GM18858 (cell line): Measurements from ENCODE around the gene KCNE2.

Source experiments
- ATAC-seq: cut with Tn5 transposase; IDR thresholded peaks from one replicate; pipeline ENCODE4 v1.9.1; 2021; ENCODE audit not compliant: unreplicated experiment

KCNE2 gene, protein sequence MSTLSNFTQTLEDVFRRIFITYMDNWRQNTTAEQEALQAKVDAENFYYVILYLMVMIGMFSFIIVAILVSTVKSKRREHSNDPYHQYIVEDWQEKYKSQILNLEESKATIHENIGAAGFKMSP

DNA sequence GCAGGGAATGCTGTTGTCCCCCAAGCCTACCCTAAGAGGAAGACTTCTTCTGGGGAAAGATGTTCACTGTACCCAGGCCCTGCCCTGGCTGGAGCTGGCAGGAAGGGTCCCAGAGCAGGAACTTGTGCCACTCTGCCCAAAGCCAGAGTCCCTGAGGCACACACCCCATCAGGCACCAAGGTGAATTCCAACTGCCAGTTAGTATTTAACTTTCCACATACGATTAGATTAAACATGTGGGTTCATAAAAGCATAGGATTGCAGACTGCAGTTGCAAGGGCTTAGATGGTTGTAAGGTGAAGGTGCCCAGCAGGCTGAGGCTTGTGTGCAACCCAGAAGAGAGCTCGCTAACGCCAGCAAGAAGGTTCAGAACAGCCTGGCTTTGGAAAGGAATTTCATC, at the start of gene KCNE2:
KCNE2 (plus strand) TSS at position 274 of the 400 bp plus-strand sequence. CDS start 6,473 bp downstream, outside the sequence.
- no peak for ATAC-seq

DNA sequence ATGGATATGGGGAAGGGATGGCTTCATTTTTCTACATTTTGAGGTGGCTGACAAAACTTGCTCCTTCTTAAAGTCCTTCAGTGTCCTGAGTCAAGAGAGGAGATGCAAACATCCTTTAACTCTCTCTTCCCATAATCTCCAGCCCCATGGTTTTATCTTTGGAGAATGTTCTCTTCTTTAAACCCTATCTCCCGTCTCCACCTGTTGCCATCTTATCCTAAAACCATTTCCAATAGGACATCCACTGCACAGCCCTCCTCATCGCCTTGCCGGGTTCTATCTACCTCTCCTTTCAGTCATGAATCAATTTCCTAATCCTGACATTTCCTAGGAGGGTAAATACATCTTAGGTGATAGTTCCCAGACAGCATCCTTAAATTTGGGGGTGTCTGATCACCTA, 44.2 kb upstream of the KCNE2 start:
- no peak for ATAC-seq

DNA sequence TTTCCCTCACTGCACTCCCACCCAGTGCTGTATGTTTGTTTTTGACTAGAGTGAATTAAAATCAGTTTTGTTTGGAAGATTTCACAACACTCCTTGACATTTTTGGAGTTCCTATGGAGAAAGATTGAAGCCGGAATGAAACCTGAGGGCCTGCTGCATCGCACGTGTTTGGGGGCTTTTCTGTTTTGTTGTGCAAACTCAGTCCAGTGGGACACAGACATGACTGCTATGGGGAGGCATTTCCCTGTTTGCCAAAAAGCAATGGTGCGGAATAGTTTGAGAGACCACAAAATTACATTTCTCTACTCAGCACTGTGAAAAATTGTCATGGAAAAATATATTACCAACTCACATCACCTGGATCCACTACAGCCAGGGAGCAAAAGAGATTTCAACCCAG, 43.8 kb upstream of the KCNE2 start:
- ATAC-seq: no peak

DNA sequence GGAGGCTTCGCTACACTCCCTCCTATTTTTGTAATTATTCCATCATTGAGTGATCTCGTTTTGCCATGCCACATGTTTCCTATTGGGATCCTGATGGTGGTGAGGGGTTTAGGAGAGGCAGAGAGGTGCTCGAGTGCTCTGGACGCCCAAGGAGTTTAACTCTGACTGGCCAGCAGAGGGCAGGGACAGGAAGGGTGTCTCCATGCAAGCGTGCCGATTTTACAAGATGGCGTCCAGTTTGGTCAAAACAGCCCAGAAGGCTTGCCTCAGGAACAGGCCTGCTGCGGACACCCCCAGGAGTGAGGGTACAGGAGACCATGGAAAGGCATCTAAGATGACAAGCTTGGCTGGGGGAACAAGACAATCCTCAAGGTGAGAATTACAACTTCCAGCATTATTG, 33.8 kb upstream of the KCNE2 start:
- no peak for ATAC-seq

DNA sequence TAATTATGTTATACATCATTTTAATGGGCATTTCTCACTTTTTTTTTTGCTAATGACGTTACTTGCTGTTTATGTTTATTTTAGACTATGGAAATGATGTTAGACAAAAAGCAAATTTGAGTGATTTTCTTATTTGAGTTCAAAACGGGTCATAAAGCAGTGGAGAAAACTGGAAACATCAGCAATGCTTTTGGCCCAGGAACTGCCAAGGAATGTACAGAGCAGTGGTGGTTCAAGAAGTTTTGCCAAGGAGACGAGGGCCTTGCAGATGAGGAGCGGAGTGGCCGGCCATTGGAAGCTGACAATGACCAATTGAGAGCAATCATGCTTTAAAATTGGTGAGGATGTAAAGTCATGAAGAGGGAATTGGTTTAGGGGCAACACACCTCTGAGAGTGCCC, 32.1 kb upstream of the KCNE2 start:
- no peak for ATAC-seq

DNA sequence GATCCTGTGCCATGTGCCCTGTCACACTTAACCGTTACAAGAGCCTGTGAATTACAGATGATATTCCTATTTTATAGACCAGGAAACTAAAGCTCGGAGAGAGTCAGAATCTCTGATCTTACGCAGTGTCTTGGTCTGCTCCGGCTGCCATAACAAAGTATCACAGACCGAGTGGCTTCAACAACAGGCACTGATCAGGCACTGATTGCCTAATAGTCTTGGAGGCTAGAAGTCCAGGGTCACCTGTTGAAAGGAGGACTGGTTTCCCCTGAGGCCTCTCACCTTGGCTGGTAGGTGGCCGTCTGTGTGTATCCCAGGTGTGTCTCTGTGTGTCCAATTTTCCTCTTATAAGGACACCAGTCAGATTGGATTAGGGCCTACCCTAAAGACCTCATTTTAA, 31.5 kb upstream of the KCNE2 start:
- no peak for ATAC-seq

DNA sequence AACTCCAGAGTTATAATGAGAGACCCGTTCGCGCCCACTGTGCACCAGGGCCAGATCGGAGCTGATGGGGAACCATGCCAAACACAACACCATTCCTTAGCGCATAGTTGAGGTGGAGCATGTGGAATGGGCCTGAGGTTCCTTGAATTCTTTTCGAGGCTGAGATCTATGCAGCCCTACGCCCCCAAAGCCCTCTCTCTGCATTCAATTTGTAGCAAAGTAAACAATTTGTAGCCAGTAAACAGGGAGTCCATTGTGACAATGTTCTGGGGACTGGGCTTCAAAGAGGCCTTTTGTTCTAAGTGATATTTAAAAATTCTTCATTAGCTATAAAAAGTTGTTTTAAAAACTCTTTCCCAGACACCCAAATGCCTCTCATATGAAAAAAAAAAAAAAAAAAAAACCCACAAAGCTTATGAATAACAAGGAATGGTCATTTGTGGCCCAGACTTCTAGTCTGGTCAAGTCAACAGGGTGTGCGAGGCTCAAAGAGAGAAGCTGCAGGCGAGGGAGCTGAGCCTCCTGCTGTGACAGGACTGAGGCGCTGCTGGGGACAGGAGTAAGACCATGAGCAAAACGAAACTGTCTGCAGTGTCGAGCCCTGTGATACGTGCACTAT, 30.6 kb upstream of the KCNE2 start:
- ATAC-seq: no peak

DNA sequence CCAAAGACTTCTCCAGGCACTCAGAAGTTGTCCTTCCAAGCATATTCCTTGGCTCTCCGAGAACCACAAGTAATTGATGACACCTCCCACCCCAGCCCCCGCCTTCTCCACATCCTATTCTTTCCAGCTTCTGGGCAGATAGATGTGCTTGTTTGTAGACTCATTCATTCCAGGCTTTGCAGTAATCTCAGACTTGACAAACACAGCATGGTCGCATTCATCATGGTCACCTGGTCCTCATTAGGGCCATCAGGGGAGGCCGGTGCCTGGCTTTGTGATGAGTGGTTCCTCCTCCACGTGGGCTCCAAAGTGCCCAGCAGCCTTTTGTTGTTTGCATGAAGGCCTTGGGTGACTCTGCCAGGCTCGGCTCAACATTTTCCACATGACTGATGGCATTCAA, 28.5 kb upstream of the KCNE2 start:
- ATAC-seq: no peak

DNA sequence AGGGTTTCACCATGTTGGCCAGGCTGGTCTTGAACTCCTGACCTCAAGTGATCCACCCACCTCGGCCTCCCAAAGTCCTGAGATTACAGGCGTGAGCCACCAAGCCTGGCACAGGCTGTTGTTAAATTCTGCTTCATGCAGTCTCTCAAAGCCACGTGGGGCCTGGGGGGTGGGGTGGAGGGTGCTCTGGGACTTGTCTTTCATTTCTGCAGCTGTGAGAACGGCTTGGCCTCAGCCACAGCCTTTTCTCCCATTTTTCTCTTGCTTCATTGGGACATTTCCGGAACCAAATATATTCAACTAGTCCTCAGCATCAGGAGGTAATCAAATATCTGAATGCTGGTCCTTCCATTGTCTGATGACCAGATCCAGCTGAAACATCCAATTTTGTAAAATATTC, 27.6 kb upstream of the KCNE2 start:
- no peak for ATAC-seq

DNA sequence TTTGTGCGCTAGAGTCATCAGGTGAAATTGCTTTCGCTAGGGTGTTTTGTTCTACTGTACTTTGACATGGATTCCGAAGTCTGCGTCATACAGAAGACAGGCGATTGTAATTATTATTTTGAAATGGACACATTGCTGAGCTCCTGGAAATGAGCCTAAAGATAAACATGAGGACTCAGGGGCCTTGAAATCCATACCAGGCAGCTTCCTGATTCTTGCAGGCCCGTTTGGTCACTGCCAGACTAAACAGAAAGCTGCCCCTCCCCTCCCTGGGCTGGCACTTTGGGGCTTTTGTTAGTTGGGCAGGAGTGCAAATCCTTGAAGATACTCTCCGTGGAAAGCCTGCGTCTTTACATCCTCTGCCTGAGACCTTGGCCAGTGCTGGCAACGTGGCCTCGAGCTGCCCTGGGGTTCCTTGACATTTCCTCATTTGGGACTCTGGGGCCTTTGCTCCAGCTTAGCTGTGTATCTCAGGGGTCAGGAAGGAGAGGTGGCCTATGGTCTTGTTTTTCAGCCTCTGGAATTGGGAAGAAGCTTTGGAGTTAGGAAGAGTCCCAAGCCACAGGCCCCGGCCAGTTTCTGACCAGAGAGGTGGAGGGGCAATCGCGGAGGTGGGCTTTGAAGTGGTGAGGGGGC, 26.9 kb upstream of the KCNE2 start:
- no peak for ATAC-seq

DNA sequence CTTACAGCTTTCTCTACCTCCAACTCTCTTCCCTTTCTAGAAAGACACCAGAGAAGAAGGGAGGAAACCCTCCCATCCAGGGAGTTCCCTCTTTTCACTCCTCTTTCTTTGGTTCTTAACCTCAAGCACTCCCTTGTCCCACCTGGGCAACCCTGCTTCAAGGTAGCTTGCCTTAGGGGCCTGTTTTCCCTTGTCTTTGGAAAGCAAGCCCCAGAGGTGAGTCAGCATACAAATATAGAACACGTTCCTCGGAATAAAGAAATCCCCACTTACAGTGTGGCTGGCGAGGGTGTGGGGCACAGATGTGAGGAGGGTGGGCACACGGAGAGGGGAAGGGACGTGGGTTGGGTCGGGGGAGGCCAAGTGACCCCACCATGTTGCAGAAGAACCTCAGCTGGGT, 26.1 kb upstream of the KCNE2 start:
- no peak for ATAC-seq

DNA sequence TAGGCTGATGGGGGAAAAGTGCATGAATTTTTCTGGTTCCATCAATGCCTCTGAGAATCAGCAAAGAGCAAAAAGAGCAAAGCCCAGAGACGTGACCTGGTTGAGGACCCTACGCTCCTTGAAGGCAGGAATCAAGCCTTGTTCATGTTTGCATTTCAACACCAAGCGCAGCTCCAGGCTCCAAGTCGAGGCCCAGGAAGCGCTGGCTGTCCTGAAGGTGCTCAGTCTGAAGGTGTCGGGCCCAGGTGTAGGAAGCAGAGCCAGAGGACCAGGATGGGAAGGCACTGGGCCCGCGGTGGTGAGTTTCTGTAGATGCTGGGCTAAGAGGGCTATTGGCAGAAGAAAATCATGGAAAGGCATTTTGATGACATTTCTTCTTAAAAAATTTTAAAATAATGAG, 25.6 kb upstream of the KCNE2 start:
- ATAC-seq: no peak

DNA sequence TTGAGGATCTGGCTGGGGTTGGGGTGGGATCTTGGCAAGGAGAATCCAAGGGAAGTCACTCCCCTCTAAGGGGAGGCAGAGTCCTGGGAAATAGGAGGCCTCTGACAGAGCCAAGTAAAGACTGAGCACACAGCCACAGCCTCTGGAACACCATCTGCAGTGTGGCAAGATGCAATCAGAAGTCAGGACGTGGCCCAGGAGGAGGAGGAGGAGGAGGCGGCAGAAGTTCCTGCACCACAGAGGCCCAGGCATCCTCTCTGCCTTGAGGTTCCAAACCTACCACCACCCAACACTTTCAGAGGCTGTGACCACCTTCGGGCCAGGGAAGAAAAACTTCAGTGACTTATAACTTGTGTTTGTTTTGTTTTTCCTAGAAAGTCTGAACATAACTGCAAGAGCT, 23.7 kb upstream of the KCNE2 start:
- no peak for ATAC-seq

DNA sequence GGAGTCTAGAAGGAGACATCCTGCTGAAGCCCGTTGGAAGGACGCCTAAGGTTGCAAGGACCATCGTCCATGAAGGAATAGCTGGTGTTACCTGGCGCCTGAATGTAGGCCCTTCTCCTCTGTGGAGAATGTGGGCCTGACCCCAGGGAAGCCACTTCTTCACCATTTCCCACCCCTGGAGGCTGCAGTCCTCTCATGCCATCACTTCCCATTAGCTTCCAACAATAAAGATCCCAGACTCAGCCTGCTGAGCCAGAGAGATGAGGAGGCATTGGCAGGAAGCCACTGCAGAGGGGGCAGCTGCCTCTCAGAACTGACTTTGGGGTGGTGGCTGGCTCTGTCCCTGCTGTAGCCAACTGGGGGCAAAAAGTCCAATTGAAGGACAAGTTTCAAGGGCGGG, 21.3 kb upstream of the KCNE2 start:
- ATAC-seq: no peak

DNA sequence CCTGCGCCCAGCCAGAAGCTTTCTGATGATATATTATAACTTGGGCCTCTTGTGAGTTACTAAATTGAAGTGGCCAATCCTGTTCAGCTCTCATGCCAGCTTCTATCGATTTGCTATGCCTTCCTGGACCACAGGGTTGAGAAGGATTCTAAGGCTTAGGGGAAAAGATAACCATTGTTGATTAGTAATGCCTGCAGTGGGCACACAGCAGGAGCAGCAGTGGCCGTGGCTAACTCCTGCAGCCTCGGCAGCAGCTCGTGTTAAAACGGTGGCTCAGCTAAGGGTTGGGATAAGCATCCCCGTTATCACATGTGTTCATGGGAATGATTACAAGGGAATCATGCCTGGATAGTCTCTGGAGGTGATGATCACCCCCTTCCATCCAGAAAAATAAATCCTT, 20.5 kb upstream of the KCNE2 start:
- no peak for ATAC-seq

DNA sequence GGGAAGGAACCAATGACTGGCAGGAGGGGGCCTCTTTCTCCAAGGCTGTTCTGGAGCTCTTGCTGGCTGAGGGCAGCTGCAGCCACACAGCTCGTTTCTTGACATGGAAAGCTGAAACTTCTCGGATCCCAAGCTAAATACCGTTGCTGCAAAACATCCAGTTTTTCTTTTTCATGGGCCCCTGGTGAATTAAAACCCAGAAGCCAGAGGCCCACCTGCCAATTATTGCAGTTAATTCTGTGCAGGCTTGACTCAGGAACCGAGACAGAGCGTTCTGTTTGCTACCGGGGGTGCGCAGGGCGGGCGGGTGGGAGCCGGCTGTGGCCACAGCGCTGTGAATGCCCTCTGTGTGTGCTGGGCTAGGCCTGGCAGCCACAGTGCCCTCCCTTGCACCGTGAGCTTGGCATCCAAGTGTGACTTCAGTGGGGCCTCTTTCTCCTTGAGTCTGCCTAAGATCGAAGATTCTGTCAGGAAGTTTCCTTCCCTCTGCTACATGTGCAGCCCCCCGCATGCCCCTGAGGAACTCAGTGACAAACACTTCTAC, 19.9 kb upstream of the KCNE2 start:
- no peak for ATAC-seq

DNA sequence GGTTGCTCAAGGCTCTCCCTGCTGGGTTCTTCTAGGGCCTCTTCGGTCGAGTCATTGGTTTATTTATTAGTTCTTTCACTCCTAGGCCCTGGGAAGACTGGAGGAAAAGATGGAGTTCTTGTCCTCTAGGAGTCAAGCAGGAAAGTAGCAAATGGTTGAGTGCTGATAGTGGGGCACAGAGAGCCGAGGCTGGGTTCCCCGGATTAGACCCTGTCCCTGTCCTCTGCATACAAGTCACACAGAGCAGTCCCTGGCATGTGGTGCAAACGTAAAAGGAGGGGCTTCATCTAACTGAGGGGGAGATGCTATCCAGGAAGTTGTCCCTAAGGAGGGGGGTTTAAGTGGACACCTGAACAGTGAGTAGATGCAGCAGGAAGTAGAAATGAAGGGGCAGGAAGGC, 19.2 kb upstream of the KCNE2 start:
- no peak for ATAC-seq

DNA sequence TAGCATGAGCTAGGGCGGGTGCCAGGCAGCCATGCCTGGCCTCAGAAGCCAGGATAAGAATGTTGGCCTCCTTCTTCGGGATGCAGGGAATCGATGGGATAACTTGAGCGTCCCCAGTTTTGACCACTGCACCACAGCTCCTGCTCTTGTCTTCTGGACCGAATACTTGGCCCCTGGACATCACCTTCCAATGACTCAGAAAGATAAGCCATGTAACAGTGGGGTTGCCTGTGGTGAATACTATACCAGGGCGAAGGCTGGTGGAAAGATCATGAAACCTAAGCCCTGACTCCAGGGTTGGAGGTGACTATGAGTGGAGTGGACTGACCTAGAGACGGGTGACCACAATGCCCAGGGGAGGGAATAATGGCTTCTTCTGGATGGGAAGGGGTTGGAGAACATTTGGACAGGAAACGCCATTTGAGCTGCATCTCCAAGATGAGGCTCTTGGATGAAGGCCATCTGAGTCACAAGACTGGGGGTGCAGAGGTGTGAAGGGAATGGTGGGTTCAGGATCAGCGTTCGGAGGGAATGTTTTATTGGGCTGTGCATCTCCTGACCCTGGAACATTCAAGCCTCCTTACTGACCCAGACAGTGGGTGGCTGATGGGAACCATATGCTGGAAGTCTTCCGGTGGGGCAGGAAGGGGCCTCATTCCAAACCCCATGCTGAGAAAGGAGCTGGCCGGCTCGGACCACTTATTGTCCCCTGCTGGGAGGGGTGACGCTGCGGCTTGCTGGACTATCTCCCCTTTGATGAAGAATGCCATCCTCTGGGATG, 18.5 kb upstream of the KCNE2 start:
- ATAC-seq: no peak

DNA sequence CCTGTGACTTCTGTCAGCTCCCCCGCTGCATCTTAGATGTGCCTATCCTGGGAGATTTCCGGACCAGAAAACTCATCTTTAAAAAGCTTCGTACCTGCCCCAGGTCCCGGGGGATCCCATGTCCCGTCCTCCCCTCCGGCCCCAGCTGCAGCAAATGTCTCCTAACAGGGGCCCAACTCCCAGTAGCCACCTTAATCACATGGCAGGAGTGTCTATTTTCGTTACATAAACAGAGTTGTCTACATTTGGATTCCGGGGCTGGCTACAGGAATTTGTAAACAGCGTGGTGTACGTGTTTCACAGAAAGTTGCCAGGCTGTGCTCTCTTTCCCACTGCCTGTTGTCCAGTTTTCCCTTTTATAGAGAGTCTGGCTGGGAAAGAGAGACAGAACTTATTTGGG, 17.9 kb upstream of the KCNE2 start:
- ATAC-seq: no peak

DNA sequence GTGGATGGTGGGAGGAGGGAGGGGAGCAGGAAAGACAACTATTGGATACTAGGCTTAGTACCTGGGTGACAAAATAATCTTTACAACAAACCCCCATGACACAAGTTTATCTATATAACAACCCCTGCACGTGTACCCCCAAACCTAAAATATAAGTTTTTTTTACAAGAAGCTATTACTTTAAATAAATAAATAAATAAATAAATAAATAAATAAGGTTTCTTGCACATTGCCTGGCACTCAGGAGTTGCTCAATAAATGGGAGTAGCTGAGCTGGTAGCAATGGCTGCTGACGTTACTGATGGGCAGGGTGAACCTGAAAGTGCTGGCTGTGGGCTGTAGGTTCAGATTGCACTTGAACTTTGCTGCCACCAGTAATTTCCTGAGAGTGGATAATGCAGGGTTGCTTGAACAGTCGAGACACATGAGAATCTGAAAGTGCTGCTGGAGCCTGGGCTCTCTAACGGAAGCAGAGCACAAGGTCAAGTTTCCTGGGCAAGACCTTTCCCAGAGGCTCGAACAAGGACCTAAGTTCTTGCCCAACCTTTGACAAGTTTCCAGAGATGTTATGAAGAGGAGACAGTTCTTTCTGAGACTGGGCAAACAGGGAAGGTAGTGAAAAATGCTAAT, 14.8 kb upstream of the KCNE2 start:
- ATAC-seq: no peak

DNA sequence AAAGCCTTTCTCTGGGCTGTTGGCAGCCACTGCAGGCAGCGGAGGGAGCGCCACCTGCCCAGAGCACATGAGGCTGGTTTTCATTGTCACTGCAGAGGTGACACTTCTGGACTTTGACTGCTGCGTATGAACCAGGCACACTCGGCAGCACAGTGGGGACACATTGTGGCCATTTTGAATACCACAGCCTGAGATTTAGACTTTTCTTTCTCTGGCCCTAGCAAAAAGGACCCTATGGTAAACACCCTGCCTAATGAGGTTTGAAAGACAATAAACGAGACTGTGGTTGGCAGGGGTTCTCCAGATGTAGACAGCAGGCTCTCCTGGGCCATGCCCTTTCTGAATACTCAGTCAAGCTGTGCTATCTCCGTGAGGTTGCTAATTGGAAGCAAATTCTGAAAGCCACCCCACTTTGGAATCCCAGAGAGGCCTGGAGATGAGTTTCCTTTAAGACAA, 12.0 kb upstream of the KCNE2 start:
- peak; percentile 63 for ATAC-seq
